H1 (cell line): ENCODE results near the gene IGFL2. TPM values are rescaled to one million over a fixed set of nuclear protein-coding genes. Genes with fewer than 3 reads are reported as not detected.
A peak's percentile ranks its signal among the peaks of the same experiment; 100 is the strongest.

Source experiments
- ATF2 ChIP-seq: IDR thresholded peaks from 2 replicates; pipeline ENCODE4 v1.6.1; 2012; ENCODE audit warnings: low read length, inconsistent platforms
- POLR2A ChIP-seq, 2 experiments: IDR thresholded peaks; 1 replicate in 1 of 2; 2 replicates in 1 of 2; pipeline ENCODE4 v1.6.1; 2011; ENCODE audit warnings: low read depth in 2 of 2, low read length in 2 of 2, mild to moderate bottlenecking in 2 of 2; ENCODE audit errors: control extremely low read depth in 1 of 2
- TBP ChIP-seq: IDR thresholded peaks from 2 replicates; pipeline ENCODE4 v1.6.1; 2011; ENCODE audit warnings: low read depth, low read length, improper control_type of control experiment
- polyA plus RNA-seq, 7 experiments: library from polyadenylated mRNA; depleted of rRNA in 3 of 7; stranded (reverse) in 5 of 7; unstranded in 2 of 7; fragments of >200 nt in 5 of 7; fragments of 200-250 nt in 2 of 7; gene quantifications; 1 replicate in 5 of 7; 2 replicates in 1 of 7; 4 replicates in 1 of 7; pipeline versions ENCODE4 v1.2.1 to v1.2.3, GENCODE V29; 2011 to 2013; ENCODE audit warnings: missing spikeins in 2 of 7, mixed read lengths in 2 of 7
- total RNA-seq: library from RNA; stranded (reverse); fragmentation: NEBNext Ultra II Directional; extraction: Animal tissue kit (Norgen Biotek cat#: 25700); gene quantifications from 2 replicates; pipeline ENCODE4 v1.2.1, GENCODE V29; 2021
- TF ChIP-seq, protein P1 (sequence below): fragments of 300-600 bp; sonication (generic); IDR thresholded peaks from 2 replicates; pipeline ENCODE4 v1.7.1; 2012; ENCODE audit warnings: low read length, moderate library complexity, mild to moderate bottlenecking, inconsistent platforms; ENCODE audit not compliant: insufficient replicate concordance

Gene IGFL2
- total and polyA plus RNA-seq, 2 of the 8 experiments (the other 6 are each of a cell fraction or from before 2014, with no cell fraction given) = not detected

GRCh38 chr19:46131485-46132143 lies 16.4 kb upstream of the IGFL2 start (continued):
- TF ChIP-seq POLR2A (IDR thresholded peaks at IDR 0.05; ENCODE audit: control extremely low read depth in 1 of 2, low read depth in 2 of 2, low read length in 2 of 2) (peak; percentile 50 to 70), TBP (no peak), ATF2 (peak; percentile 79; the same call in 1 of the 2 replicates)
- TF ChIP-seq, protein P1, sequence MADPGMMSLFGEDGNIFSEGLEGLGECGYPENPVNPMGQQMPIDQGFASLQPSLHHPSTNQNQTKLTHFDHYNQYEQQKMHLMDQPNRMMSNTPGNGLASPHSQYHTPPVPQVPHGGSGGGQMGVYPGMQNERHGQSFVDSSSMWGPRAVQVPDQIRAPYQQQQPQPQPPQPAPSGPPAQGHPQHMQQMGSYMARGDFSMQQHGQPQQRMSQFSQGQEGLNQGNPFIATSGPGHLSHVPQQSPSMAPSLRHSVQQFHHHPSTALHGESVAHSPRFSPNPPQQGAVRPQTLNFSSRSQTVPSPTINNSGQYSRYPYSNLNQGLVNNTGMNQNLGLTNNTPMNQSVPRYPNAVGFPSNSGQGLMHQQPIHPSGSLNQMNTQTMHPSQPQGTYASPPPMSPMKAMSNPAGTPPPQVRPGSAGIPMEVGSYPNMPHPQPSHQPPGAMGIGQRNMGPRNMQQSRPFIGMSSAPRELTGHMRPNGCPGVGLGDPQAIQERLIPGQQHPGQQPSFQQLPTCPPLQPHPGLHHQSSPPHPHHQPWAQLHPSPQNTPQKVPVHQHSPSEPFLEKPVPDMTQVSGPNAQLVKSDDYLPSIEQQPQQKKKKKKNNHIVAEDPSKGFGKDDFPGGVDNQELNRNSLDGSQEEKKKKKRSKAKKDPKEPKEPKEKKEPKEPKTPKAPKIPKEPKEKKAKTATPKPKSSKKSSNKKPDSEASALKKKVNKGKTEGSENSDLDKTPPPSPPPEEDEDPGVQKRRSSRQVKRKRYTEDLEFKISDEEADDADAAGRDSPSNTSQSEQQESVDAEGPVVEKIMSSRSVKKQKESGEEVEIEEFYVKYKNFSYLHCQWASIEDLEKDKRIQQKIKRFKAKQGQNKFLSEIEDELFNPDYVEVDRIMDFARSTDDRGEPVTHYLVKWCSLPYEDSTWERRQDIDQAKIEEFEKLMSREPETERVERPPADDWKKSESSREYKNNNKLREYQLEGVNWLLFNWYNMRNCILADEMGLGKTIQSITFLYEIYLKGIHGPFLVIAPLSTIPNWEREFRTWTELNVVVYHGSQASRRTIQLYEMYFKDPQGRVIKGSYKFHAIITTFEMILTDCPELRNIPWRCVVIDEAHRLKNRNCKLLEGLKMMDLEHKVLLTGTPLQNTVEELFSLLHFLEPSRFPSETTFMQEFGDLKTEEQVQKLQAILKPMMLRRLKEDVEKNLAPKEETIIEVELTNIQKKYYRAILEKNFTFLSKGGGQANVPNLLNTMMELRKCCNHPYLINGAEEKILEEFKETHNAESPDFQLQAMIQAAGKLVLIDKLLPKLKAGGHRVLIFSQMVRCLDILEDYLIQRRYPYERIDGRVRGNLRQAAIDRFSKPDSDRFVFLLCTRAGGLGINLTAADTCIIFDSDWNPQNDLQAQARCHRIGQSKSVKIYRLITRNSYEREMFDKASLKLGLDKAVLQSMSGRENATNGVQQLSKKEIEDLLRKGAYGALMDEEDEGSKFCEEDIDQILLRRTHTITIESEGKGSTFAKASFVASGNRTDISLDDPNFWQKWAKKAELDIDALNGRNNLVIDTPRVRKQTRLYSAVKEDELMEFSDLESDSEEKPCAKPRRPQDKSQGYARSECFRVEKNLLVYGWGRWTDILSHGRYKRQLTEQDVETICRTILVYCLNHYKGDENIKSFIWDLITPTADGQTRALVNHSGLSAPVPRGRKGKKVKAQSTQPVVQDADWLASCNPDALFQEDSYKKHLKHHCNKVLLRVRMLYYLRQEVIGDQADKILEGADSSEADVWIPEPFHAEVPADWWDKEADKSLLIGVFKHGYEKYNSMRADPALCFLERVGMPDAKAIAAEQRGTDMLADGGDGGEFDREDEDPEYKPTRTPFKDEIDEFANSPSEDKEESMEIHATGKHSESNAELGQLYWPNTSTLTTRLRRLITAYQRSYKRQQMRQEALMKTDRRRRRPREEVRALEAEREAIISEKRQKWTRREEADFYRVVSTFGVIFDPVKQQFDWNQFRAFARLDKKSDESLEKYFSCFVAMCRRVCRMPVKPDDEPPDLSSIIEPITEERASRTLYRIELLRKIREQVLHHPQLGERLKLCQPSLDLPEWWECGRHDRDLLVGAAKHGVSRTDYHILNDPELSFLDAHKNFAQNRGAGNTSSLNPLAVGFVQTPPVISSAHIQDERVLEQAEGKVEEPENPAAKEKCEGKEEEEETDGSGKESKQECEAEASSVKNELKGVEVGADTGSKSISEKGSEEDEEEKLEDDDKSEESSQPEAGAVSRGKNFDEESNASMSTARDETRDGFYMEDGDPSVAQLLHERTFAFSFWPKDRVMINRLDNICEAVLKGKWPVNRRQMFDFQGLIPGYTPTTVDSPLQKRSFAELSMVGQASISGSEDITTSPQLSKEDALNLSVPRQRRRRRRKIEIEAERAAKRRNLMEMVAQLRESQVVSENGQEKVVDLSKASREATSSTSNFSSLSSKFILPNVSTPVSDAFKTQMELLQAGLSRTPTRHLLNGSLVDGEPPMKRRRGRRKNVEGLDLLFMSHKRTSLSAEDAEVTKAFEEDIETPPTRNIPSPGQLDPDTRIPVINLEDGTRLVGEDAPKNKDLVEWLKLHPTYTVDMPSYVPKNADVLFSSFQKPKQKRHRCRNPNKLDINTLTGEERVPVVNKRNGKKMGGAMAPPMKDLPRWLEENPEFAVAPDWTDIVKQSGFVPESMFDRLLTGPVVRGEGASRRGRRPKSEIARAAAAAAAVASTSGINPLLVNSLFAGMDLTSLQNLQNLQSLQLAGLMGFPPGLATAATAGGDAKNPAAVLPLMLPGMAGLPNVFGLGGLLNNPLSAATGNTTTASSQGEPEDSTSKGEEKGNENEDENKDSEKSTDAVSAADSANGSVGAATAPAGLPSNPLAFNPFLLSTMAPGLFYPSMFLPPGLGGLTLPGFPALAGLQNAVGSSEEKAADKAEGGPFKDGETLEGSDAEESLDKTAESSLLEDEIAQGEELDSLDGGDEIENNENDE = no peak
